GM12878 (cell line): ENCODE results near the gene GPRC5C. TPM values are rescaled to one million over a fixed set of nuclear protein-coding genes. Genes with fewer than 3 reads are reported as not detected.

ENCODE experiments used
- ATAC-seq: fragments of 200-7000 bp; cut with Tn5 transposase; 3 replicates; pipeline ENCODE4 v1.9.1; 2020; ENCODE audit warnings: mild to moderate bottlenecking, moderate library complexity
- BruUV-seq: library from RNA; stranded (reverse); fragments of 400-500 nt; replicated peaks from 2 replicates; lab custom pipeline; 2021; lab: Mats Ljungman, UMichigan
- CTCF ChIA-PET: fragments of 300-600 bp; sonication (Branson Sonifier 250); formaldehyde crosslinking; extraction: SDS; loops from one replicate; lab custom pipeline; 2021; ENCODE audit warnings: inconsistent platforms; lab: Yijun Ruan, JAX
- POLR2A ChIA-PET: fragments of 350-600 bp; formaldehyde crosslinking; extraction: SDS; loops from one replicate; lab custom pipeline; 2021; ENCODE audit warnings: inconsistent platforms; lab: Charles Lee
- RAD21 ChIA-PET: fragments of 300-600 bp; sonication (Branson Sonifier 250); formaldehyde crosslinking; loops from one replicate; lab custom pipeline; 2023; ENCODE audit warnings: antibody characterized with exemption; ENCODE audit not compliant: unreplicated experiment; lab: Charles Lee
- SMC1A ChIA-PET: fragments of 300-600 bp; sonication (Branson Sonifier 250); formaldehyde crosslinking; loops from one replicate; lab custom pipeline; 2023; ENCODE audit not compliant: unreplicated experiment, uncharacterized antibody; lab: Charles Lee
- DNase-seq: peaks from one replicate; pipeline ENCODE4 v3.0.0-alpha.2; 2011; ENCODE audit warnings: low read depth, low spot score
- FAIRE-seq: peaks from 3 replicates; lab custom pipeline; 2011; peaks lifted over from hg19 to GRCh38; lab: Jason Lieb, UNC
- H2AFZ ChIP-seq: 2 replicates; pipeline ENCODE4 v1.6.0; 2011; ENCODE audit warnings: low read depth, low read length, control low read depth; ENCODE audit not compliant: control insufficient read depth
- H3K27ac ChIP-seq: 2 replicates; pipeline ENCODE4 v1.5.1; 2011; ENCODE audit warnings: control low read depth; ENCODE audit not compliant: control insufficient read depth, insufficient read depth
- H3K27me3 ChIP-seq, 2 experiments: replicated peaks in 1 of 2; 2 replicates each; pipeline versions ENCODE4 v1.6.0 to v1.6.1; 2011; ENCODE audit warnings: low read length in 1 of 2; ENCODE audit not compliant: control insufficient read depth in 2 of 2, insufficient read depth in 2 of 2
- H3K36me3 ChIP-seq, 2 experiments: 2 replicates each; pipeline ENCODE4 v1.5.1; 2011; ENCODE audit warnings: low read length in 1 of 2; ENCODE audit not compliant: control insufficient read depth in 2 of 2, insufficient read depth in 2 of 2
- H3K4me1 ChIP-seq: 2 replicates; pipeline ENCODE4 v1.6.1; 2011; ENCODE audit warnings: mild to moderate bottlenecking, low read length, moderate library complexity, mixed read lengths; ENCODE audit not compliant: control insufficient read depth, insufficient read depth
- H3K4me2 ChIP-seq: 2 replicates; pipeline ENCODE4 v1.6.0; 2011; ENCODE audit warnings: control low read depth; ENCODE audit not compliant: control insufficient read depth, insufficient read depth
- H3K4me3 ChIP-seq: fragments of 200-600 bp; sonication (generic); 2 replicates; pipeline ENCODE4 v1.5.1; 2016
- H3K79me2 ChIP-seq: 2 replicates; pipeline ENCODE4 v1.6.0; 2011; ENCODE audit warnings: low read length; ENCODE audit not compliant: control insufficient read depth, insufficient read depth
- H3K9ac ChIP-seq: 2 replicates; pipeline ENCODE4 v1.8.0; 2011; ENCODE audit warnings: low read length, control low read depth, mixed read lengths; ENCODE audit not compliant: control insufficient read depth, insufficient read depth
- H3K9me3 ChIP-seq: replicated peaks from 3 replicates; pipeline ENCODE4 v1.5.1; 2011; ENCODE audit warnings: mild to moderate bottlenecking, low read length; ENCODE audit not compliant: control insufficient read depth, insufficient read depth
- H4K20me1 ChIP-seq: 2 replicates; pipeline ENCODE4 v1.6.0; 2011; ENCODE audit not compliant: control insufficient read depth, insufficient read depth
- CBFB ChIP-seq: IDR thresholded peaks from 2 replicates; pipeline ENCODE4 v1.6.1; 2016; ENCODE audit warnings: antibody characterized with exemption, low read depth
- CHD4 ChIP-seq: fragments of 200-600 bp; sonication (generic); IDR thresholded peaks from 2 replicates; pipeline ENCODE4 v1.6.1; 2016; ENCODE audit warnings: mild to moderate bottlenecking
- EZH2 ChIP-seq: IDR thresholded peaks from 2 replicates; pipeline ENCODE4 v1.6.1; 2012; ENCODE audit warnings: low read depth, mild to moderate bottlenecking, control low read depth, inconsistent platforms, low read length, borderline replicate concordance; ENCODE audit not compliant: control insufficient read depth
- JUND ChIP-seq: IDR thresholded peaks from 2 replicates; pipeline ENCODE4 v1.6.1; 2012; ENCODE audit warnings: low read depth, mild to moderate bottlenecking, low read length, improper control_type of control experiment, moderate library complexity
- NFXL1 ChIP-seq: fragments of 450-650 bp; IDR thresholded peaks from 2 replicates; pipeline ENCODE4 v1.6.1; 2017; ENCODE audit warnings: antibody characterized with exemption, mild to moderate bottlenecking, borderline replicate concordance
- NRF1 ChIP-seq: conservative IDR thresholded peaks from 2 replicates; pipeline ENCODE4 v1.6.1; 2011; ENCODE audit warnings: mild to moderate bottlenecking, low read depth, low read length, improper control_type of control experiment
- POLR2AphosphoS5 ChIP-seq: IDR thresholded peaks from 2 replicates; pipeline ENCODE4 v1.6.1; 2011; ENCODE audit warnings: mild to moderate bottlenecking, low read length, inconsistent platforms
- SPI1 ChIP-seq: IDR thresholded peaks from 2 replicates; pipeline ENCODE4 v1.6.1; 2011; ENCODE audit warnings: low read depth, mild to moderate bottlenecking, low read length, moderate library complexity, borderline replicate concordance; ENCODE audit not compliant: insufficient read depth
- SUZ12 ChIP-seq: fragments of 200-600 bp; sonication (generic); IDR thresholded peaks from one replicate; pipeline ENCODE4 v1.6.1; 2018; ENCODE audit warnings: antibody characterized with exemption, mild to moderate bottlenecking; ENCODE audit not compliant: unreplicated experiment
- WGBS: methylation state at CpG from one replicate; pipeline ENCODE4 v1.1.6; 2016; ENCODE audit warnings: low lambda C conversion rate; ENCODE audit not compliant: insufficient replicate concordance, insufficient coverage; ENCODE audit errors: missing lambda C conversion rate; 5-methylcytosine and 5-hydroxymethylcytosine counted together
- in situ Hi-C: fragments of 300-500 bp; cut with MboI; formaldehyde crosslinking; loops from 9 replicates; pipeline ENCODE4 v1.14.3; 2018; ENCODE audit warnings: mixed read lengths
- intact Hi-C: fragments of 100-400 bp; cut with micrococcal nuclease; formaldehyde crosslinking; loops from one replicate; pipeline ENCODE4 v1.14.2; 2022; ENCODE audit not compliant: unreplicated experiment
- polyA plus RNA-seq, 11 experiments: library from polyadenylated mRNA; depleted of rRNA in 4 of 11; unstranded in 6 of 11; stranded (reverse) in 5 of 11; fragments of >200 nt; fragmentation: Nextera tagmentation in 4 of 11; fragmentation: Illumina TruSeq in 1 of 11; extraction: Ambion mirVana in 4 of 11; extraction: Trizol in 1 of 11; gene quantifications; 1 replicate in 1 of 11; 2 replicates in 10 of 11; pipeline versions ENCODE4 v1.2.1 to v1.2.3, GENCODE V29; 2011 to 2016; ENCODE audit warnings: inconsistent platforms in 2 of 11, missing spikeins in 2 of 11, low read depth in 1 of 11
- total RNA-seq, 4 experiments: library from RNA; depleted of rRNA in 3 of 4; stranded (reverse); fragments of >200 nt in 3 of 4; fragmentation: Illumina TruSeq in 1 of 4; extraction: Trizol in 1 of 4; gene quantifications; 2 replicates each; pipeline versions ENCODE4 v1.2.1 to v1.2.3, GENCODE V29; 2013 to 2021
- TF ChIP-seq, protein P1 (sequence below): fragments of 450-650 bp; formaldehyde crosslinking; IDR thresholded peaks from 2 replicates; pipeline ENCODE4 v1.5.0; 2022; ENCODE audit warnings: mild to moderate bottlenecking, missing genetic modification characterization

The GPRC5C gene
- total and polyA plus RNA-seq, 10 of the 15 experiments (the other 5 are each of a cell fraction or from before 2014, with no cell fraction given) = 0.04 to 1.3 (median 0.36) TPM; not detected in 2

- Histone ChIP-seq H3K4me3 (no peak overlapping the region), H4K20me1 (no peaks in the 10 kb centered on the region), H3K36me3 (no peaks in the 10 kb centered on the region), H3K27me3 (peaks cover 3 to 11% of the 10 kb centered on the region in 2 experiments; a peak in 3 of 4 replicates), H3K4me2 (no peak overlapping the region), H3K9ac (no peak overlapping the region), H3K4me1 (peaks cover 17% of the 10 kb centered on the region), H3K9me3 (peaks cover 4% of the 10 kb centered on the region; the same call in 2 of the 3 replicates), H3K79me2 (no peaks in the 10 kb centered on the region), H2AFZ (no peak overlapping the region), H3K27ac (no peak overlapping the region)
- WGBS = 56% methylated on average over 13 of the region's 17 CpGs
- ChIA-PET CTCF (interaction anchor here (6.1 kb wide), 1 partner anchor 23 kb away, joined by 73 read pairs; no protein-coding TSS in a partner anchor), POLR2A (interaction anchor here (1.0 kb wide), 1 partner anchor 25 kb away, joined by 6 read pairs; no protein-coding TSS in a partner anchor), SMC1A (interaction anchor here (1.2 to 1.4 kb wide), 2 partner anchors 17 to 55 kb away, joined by 3 read pairs; no protein-coding TSS in a partner anchor), RAD21 (interaction anchor here (1.0 to 1.3 kb wide), 2 partner anchors 53 to 54 kb away, joined by 3 read pairs; no protein-coding TSS in a partner anchor)
- in situ Hi-C loops (no loop called here), intact Hi-C loops (no loop called here)
- ATAC-seq (no peak), FAIRE-seq (no peak), DNase-seq (no peak)
- BruUV-seq = no TSS peak
- TF ChIP-seq NRF1 (no peak), SUZ12 (no peak), CHD4 (no peak), POLR2AphosphoS5 (no peak), JUND (no peak), EZH2 (no peak), CBFB (no peak), NFXL1 (no peak), SPI1 (no peak)
- TF ChIP-seq, protein P1, sequence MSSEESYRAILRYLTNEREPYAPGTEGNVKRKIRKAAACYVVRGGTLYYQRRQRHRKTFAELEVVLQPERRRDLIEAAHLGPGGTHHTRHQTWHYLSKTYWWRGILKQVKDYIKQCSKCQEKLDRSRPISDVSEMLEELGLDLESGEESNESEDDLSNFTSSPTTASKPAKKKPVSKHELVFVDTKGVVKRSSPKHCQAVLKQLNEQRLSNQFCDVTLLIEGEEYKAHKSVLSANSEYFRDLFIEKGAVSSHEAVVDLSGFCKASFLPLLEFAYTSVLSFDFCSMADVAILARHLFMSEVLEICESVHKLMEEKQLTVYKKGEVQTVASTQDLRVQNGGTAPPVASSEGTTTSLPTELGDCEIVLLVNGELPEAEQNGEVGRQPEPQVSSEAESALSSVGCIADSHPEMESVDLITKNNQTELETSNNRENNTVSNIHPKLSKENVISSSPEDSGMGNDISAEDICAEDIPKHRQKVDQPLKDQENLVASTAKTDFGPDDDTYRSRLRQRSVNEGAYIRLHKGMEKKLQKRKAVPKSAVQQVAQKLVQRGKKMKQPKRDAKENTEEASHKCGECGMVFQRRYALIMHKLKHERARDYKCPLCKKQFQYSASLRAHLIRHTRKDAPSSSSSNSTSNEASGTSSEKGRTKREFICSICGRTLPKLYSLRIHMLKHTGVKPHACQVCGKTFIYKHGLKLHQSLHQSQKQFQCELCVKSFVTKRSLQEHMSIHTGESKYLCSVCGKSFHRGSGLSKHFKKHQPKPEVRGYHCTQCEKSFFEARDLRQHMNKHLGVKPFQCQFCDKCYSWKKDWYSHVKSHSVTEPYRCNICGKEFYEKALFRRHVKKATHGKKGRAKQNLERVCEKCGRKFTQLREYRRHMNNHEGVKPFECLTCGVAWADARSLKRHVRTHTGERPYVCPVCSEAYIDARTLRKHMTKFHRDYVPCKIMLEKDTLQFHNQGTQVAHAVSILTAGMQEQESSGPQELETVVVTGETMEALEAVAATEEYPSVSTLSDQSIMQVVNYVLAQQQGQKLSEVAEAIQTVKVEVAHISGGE (CRISPR knock-in tag) = no peak
Measured at GRCh38 chr17:74433421-74434121, 1.7 kb downstream of the GPRC5C start.
